DMS153 treated with DMSO at 0.1 percent for 48 hours (cell line): ENCODE results near the gene CDH16.
"Not testable (repeated sequence)": the region's sequence is repeated elsewhere in the genome, so short reads cannot be mapped to it uniquely, and the experiment has no call there.

ENCODE experiments used
- DNase-seq: peaks from one replicate; lab custom pipeline; 2025; ENCODE audit not compliant: unreplicated experiment; lab: John Stamatoyannopoulos, UW

CDH16 gene

GRCh38 chr16:66918803-66919568 lies at the start of gene CDH16:
CDH16 (minus strand) TSS chr16:66918885; CDS start chr16:66918065, 820 bp downstream.
- DNase-seq = no peak

GRCh38 chr16:66964049-66964448 lies 45.4 kb upstream of the CDH16 start:
- DNase-seq = no peak

GRCh38 chr16:66961914-66962313 lies 43.2 kb upstream of the CDH16 start:
- peak; percentile 73 for DNase-seq

DNA sequence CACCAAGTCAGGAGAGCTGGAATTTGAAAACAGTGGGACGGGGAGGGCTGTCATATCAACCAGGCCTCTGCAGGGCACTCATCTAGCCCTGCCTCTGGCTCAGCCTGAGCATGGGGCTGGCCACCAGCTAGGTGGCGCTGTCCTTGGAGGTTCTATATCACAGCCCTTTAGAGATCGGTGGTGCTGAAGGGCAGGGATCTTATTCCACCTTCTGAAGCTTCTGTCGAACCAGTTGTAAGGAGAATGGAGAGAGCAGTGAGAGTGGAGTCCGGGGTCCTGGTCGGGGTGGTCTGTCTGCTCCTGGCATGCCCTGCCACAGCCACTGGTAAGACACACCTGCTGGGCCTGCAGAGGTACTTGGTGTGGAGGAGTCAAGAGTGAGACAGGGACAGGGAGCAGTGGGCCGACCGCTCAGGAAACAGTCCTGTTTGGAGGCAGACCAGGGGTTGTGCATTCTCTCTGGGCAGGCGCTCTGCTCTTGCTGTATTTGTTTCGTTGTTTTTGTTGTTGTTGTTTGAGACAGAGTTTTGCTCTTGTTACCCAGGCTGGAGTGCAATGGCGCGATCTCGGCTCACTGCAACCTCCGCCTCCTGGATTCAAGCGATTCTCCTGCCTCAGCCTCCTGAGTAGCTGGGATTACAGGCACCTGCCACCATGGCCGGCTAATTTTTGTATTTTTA lies 42.5 kb upstream of the CDH16 start, which contains the start of gene CES3:
Gene CES3, plus strand, starts transcription at position 202 of the 680 bp plus-strand sequence. Its CDS starts 42 bp downstream, at position 244.
- peak; percentile 74 for DNase-seq

- DNase-seq = no peak
Measured at GRCh38 chr16:66960270-66960669, 41.6 kb upstream of the CDH16 start.

DNA sequence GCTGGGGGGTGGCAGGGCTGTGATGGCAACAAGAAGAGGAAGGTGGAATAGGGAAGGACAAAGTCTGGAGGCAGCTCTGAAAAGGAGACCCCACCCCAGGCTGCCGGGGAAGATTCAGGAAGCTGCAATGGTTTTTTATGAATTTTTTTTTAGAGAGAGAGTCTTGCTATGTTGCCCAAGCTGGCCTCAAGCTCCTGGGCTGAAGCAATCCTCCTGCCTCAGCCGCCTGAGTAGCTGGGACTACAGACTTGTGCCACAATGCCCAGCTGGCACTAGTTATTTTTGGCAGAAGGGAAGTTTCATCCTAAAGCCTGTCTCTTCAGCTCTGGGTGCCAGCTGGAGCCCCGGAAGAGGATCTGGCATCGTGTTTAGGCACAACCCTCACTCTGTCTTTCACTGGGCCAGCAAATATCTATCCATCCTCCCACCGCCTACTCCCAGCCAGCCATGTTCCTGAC lies 41.0 kb upstream of the CDH16 start:
- no peak for DNase-seq

GRCh38 chr16:66958857-66959703 lies 40.4 kb upstream of the CDH16 start:
- no peak for DNase-seq

DNA sequence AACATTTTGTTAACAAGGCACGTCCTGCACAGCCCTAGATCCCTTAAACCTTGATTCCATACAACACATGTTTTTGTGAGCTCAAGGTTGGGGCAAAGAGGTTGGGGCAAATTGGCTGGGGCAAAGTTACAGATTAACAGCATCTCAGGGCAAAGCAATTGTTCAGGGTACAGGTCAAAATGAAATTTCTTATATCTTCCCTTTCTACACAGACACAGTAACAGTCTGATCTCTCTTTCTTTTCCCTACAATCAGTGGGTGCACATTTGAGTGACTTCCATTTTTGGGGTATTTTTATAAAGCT lies 37.4 kb upstream of the CDH16 start:
- DNase-seq = not testable (repeated sequence)

DNA sequence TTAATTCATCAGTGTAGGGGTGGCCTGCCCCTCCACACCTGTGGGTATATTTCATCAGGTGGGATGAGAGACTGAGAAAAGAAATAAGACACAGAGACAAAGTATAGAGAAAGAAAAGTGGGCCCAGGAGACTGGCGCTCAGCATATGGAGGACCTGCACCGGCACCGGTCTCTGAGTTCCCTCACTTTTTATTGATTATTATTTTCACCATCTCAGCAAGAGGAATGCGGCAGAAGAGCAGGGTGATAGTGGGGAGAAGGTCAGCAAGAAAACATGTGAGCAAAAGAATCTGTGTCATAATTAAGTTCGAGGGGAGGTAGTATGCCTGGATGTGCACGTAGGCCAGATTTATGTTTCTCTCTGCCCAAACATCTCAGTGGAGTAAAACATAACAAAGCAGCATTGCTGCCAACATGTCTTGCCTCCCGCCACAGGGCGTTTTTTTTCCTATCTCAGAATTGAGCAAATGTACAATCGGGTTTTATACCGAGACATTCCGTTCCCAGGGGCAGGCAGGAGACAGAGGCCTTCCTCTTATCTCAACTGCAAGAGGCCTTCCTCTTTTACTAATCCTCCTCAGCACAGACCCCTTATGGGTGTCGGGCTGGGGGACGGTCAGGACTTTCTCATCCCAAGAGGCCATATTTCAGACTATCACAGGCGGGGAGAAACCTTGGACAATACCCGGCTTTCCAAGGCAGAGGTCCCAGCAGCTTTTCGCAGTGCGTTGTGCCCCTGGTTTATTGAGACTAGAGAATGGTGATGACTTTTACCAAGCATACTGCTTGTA lies 36.9 kb upstream of the CDH16 start:
- not testable (repeated sequence) for DNase-seq

GRCh38 chr16:66954097-66954659 lies 35.5 kb upstream of the CDH16 start:
- peak; percentile 51 for DNase-seq

DNA sequence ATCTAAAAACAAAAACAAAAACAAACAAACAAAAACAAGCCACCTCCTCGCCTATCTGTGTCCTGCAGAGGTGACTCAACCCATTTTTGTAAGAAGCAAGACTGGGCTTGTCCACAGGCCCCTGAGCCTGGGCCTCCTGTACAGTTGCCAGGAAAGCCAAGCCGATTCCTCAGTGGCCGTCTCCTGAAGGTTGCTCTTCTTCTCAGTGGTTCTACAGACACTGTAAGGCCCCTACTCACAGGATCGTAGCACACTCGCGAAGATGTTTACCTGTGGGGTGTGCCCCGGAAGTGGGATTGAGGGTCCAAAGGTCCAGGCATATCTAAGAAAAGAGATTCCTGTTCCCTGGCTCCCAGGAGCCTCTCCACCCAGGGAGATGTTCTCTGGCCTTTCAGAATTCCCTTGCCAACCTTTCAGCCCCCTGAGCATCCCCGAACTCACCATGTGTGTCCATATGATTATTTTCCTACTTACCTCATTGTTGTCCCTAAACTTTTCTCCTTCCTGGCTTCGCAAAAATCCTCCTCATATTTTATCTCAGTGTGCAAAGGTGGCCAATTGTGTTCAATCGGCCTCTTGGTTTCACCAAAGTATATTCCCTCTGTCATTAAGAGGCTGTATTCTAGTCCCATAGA lies 34.9 kb upstream of the CDH16 start:
- no peak for DNase-seq

DNA sequence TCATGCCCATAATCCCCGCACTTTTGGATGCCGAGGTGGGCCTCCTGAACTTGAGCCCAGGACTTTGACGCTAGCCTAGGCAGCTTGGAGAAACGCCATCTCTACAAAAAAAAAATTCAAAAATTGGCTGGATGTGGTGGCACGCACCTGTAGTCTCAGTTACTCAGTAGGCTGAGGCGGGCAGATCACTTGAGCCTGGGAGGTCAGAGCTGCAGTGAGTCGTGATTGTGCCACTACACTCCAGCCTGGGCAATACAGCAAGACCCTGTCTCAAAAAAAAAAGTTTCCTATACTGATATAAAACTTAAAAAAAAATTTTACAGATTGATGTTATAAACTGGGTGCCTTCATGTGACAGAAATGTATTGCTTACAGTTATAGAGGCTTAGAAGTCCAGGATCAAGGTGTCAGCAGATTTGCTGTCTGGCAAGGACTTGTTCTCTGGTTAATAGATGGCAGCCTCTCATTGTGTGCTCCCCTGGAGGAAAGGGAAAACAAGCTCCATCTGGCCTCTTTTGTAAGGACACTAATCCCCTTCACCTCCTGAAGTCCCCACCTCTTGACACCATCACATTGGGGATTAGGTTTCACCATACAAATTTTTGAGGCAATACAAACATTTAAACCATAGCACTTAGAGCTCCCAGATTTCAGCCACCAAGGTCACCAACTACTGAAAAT lies 33.9 kb upstream of the CDH16 start:
- no peak for DNase-seq

- DNase-seq = no peak
Measured at GRCh38 chr16:66950971-66951790, 32.5 kb upstream of the CDH16 start.

DNA sequence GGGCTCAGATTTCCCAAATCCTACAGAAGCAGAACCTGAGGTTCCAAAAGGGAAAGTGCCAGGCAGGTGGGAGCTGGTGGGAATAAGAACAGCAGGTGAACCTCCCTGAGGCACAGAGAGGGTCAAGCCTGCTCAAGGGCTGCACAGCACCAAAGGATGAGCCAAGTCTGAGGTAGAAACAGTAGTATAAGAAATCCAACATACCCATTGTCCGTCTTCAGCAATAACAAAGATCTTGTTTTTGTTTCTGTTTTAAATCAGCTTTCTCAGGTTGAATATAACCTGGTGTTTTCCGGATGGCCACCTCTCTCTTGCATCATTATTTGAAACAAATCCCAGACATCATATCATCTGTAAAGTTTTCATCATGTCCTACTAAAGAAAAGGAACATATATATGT lies 31.8 kb upstream of the CDH16 start:
- no peak for DNase-seq

GRCh38 chr16:66949472-66949871 lies 30.8 kb upstream of the CDH16 start:
- no peak for DNase-seq

DNA sequence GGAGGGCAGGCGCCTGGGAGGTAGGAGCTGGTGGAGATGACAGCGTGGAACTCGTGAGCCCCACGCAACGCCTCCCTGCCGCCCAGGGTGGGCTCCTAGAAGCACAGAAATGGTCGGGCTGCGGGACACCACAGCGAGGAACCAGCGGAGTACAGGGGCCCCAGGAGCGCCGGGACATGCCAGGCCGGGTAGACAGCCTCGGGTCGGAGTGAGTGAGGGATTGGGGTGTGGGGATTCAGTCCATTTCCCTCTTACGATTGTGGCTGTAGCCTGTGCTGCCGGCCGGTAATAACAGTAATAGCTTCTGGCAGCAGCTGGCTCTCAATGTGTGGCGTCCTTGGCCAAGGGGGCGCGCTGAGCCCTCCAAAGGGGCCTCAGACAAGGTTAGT lies 30.1 kb upstream of the CDH16 start:
- DNase-seq = no peak

DNA sequence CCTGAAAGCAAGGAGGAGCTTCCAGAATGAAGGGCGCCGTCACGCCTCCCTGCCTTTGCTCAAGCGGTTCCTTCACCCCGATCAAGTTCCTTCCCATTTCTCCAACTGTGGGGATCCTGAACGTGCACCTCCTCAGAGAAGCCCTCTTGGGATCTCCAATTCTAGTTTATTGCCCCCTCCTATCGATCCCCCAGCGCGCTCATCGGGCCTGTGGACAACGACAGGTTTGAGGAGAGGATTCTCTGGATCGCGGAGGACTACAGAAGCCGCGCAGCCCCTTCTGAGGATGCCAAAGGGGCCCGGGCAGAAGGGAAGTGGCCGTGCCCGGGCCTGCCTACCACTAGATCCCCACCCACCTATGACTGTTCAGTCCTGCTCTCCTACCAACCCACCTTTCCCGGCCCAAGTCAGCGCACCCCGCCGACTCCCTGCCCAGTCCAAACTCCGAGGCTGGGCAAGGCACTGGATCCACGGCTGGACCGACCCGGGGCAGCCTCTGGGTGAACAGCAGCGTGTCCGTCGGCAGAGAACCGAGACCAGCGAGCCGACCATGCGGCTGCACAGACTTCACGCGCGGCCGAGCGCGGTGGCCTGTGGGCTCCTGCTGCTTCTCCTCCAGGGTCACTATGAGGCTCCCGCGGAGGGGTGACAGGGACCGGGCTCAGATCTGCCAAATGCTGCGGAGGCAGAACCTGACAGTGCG lies 29.6 kb upstream of the CDH16 start:
- no peak for DNase-seq
